Body of pancreas (tissue), 4 donors: ENCODE measurements around the gene HBG2. TPM values are rescaled to one million over a fixed set of nuclear protein-coding genes. Genes with fewer than 3 reads are reported as not detected.

ENCODE experiments used
- ATAC-seq: fragments of 150-250 bp; one replicate; pipeline ENCODE4 v1.9.1; 2016
- DNase-seq, 4 donors: peaks; one replicate each; pipeline ENCODE4 v3.0.0-alpha.2; 2019
- H3K27ac ChIP-seq, 4 donors: fragments of 200-600 bp; sonication (generic); 1 replicate in 3 of 4; 2 replicates in 1 of 4; pipeline versions ENCODE4 v1.5.1 to v1.6.1; 2016 to 2019; ENCODE audit warnings: mild to moderate bottlenecking in 1 of 4, mixed read lengths in 1 of 4, moderate library complexity in 1 of 4
- H3K27me3 ChIP-seq, 2 donors: fragments of 200-600 bp; sonication (generic); one replicate each; pipeline ENCODE4 v1.6.0; 2016; ENCODE audit warnings: mild to moderate bottlenecking in 1 of 2
- H3K36me3 ChIP-seq, 2 donors: fragments of 200-600 bp; sonication (generic); replicated peaks in 1 of 2; 2 replicates each; pipeline ENCODE4 v1.5.1; 2016; ENCODE audit warnings: low read depth in 2 of 2; ENCODE audit not compliant: insufficient read depth in 1 of 2
- H3K4me1 ChIP-seq: fragments of 200-600 bp; sonication (generic); one replicate; pipeline ENCODE4 v1.6.0; 2016
- H3K4me3 ChIP-seq, 2 donors: fragments of 200-600 bp; sonication (generic); 1 replicate in 1 of 2; 2 replicates in 1 of 2; pipeline ENCODE4 v1.5.1; 2016 to 2019
- H3K9me3 ChIP-seq, 3 donors: fragments of 200-600 bp; sonication (generic); 1 replicate in 2 of 3; 2 replicates in 1 of 3; pipeline ENCODE4 v1.5.1; 2016
- CTCF ChIP-seq, 7 experiments: fragments of 450-650 bp in 4 of 7; fragments of 200-600 bp in 3 of 7; sonication (generic) in 3 of 7; IDR thresholded peaks; one replicate each; pipeline ENCODE4 v1.5.1; 2016 to 2019; ENCODE audit warnings: antibody characterized with exemption in 7 of 7
- POLR2A ChIP-seq, 3 donors: fragments of 450-650 bp; IDR thresholded peaks; one replicate each; pipeline ENCODE4 v1.6.1; 2016; ENCODE audit warnings: antibody characterized with exemption in 3 of 3, mild to moderate bottlenecking in 2 of 3
- WGBS, 2 donors: methylation state at CpG; one replicate each; pipeline ENCODE4 v1.1.5; 2017; 5-methylcytosine and 5-hydroxymethylcytosine counted together
- intact Hi-C: fragments of 100-400 bp; cut with DNase I; formaldehyde crosslinking; loops from one replicate; pipeline ENCODE4 v1.15.1; 2023
- total RNA-seq, 2 donors: library from RNA; depleted of rRNA; stranded (reverse); fragments of >200 nt; gene quantifications; one replicate each; pipeline ENCODE4 v1.1.0, GENCODE V29; 2016

The HBG2 gene
- total RNA-seq, 2 donors from 2014 or later, result not detected

GRCh38 chr11:5290106-5290505, 35.5 kb upstream of the HBG2 start:
- Histone ChIP-seq H3K4me3 (no peak overlapping the region), H3K27me3 (no peaks in the 10 kb centered on the region), H3K9me3 (no peaks in the 10 kb centered on the region), H3K4me1 (no peaks in the 10 kb centered on the region), H3K36me3 (no peaks in the 10 kb centered on the region), H3K27ac (no peak overlapping the region)
- intact Hi-C loops, result no loop called here
- WGBS, 2 donors, result 78 to 88% methylated on average over 1 of the region's 1 CpG
- TF ChIP-seq POLR2A (IDR thresholded peaks at IDR 0.05), result no peak
- TF ChIP-seq CTCF (IDR thresholded peaks at IDR 0.05), result no peak
- ATAC-seq (no peak), DNase-seq (no peak)

DNA sequence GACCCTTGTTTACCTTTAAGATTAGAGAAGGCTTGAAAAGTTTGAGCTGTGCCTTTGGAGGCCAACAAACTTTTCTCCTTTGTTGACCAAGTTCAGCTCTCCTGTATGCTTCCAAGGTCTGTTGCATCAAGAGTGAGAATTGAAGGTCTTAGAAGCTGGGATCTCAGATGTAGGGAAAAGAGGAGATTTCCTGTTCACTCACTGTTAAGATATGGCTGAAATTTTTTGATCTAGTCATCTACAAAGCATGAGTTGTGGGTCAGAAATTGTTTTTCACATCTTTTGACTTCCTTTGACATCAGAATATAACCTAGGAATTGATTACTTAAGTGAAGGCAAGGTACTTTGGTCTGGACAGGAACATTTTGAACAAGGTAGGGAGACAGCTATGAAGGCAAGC, 35.1 kb upstream of the HBG2 start:
- Histone ChIP-seq H3K9me3 (no peaks in the 10 kb centered on the region), H3K4me1 (no peaks in the 10 kb centered on the region), H3K36me3 (no peaks in the 10 kb centered on the region), H3K27me3 (no peaks in the 10 kb centered on the region), H3K4me3 (no peak overlapping the region), H3K27ac (no peak overlapping the region)
- DNase-seq (no peak), ATAC-seq (no peak)
- intact Hi-C loops, result no loop called here
- TF ChIP-seq CTCF (IDR thresholded peaks at IDR 0.05), result no peak
- no peak for TF ChIP-seq POLR2A (IDR thresholded peaks at IDR 0.05)

DNA sequence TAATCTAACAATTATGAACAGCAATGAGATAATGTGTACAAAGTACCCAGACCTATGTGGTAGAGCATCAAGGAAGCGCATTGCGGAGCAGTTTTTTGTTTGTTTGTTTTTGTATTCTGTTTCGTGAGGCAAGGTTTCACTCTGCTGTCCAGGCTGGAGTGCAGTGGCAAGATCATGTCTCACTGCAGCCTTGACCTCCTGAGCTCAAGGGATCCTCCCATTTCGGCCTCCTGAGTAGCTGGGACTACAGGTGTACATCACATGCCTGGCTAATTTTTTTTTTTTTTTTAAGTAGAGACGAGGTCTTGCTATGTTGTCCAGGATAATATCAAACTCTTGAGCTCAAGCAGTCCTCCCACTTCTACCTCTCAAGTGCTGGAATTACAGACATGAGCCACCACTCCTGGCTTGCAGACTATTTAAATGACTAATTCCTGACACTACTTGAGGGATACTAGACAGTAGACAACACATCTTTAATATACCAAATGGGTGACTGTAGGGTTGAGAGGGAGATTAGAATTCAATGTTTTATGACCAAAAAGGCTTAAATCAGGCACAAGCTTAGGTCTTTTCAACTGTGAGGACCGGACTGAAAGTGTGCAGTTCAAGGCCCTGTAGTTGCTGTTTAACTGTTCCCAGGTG, 34.4 kb upstream of the HBG2 start:
- H3K9me3 ChIP-seq, result no peaks in the 10 kb centered on the region
- H3K4me3 ChIP-seq, result no peak overlapping the region
- DNase-seq, result no peak
- TF ChIP-seq POLR2A (IDR thresholded peaks at IDR 0.05) (no peak), CTCF (IDR thresholded peaks at IDR 0.05) (no peak)
- no peak overlapping the region for H3K27ac ChIP-seq
- 70 to 77% methylated on average over 6 of the region's 6 CpGs for WGBS, 2 donors
- intact Hi-C loops, result no loop called here
- H3K4me1 ChIP-seq, result no peaks in the 10 kb centered on the region
- H3K27me3 ChIP-seq, result no peaks in the 10 kb centered on the region
- no peak for ATAC-seq
- H3K36me3 ChIP-seq, result no peaks in the 10 kb centered on the region

DNA sequence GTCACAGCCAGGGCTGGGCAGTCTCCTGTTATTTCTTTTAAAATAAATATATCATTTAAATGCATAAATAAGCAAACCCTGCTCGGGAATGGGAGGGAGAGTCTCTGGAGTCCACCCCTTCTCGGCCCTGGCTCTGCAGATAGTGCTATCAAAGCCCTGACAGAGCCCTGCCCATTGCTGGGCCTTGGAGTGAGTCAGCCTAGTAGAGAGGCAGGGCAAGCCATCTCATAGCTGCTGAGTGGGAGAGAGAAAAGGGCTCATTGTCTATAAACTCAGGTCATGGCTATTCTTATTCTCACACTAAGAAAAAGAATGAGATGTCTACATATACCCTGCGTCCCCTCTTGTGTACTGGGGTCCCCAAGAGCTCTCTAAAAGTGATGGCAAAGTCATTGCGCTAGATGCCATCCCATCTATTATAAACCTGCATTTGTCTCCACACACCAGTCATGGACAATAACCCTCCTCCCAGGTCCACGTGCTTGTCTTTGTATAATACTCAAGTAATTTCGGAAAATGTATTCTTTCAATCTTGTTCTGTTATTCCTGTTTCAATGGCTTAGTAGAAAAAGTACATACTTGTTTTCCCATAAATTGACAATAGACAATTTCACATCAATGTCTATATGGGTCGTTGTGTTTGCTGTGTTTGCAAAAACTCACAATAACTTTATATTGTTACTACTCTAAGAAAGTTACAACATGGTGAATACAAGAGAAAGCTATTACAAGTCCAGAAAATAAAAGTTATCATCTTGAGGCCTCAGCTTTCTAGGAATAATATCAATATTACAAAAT, 33.7 kb upstream of the HBG2 start:
- intact Hi-C loops, result no loop called here
- TF ChIP-seq POLR2A (IDR thresholded peaks at IDR 0.05), result no peak
- no peaks in the 10 kb centered on the region for H3K9me3 ChIP-seq
- WGBS, 2 donors, result 63 to 72% methylated on average over 7 of the region's 7 CpGs
- no peaks in the 10 kb centered on the region for H3K4me1 ChIP-seq
- ATAC-seq (no peak), DNase-seq (no peak)
- no peak overlapping the region for H3K27ac ChIP-seq
- no peaks in the 10 kb centered on the region for H3K36me3 ChIP-seq
- no peaks in the 10 kb centered on the region for H3K27me3 ChIP-seq
- no peak overlapping the region for H3K4me3 ChIP-seq

- DNase-seq (no peak), ATAC-seq (no peak)
- Histone ChIP-seq H3K36me3 (no peaks in the 10 kb centered on the region), H3K27ac (no peak overlapping the region), H3K27me3 (no peaks in the 10 kb centered on the region), H3K4me1 (no peaks in the 10 kb centered on the region), H3K9me3 (no peaks in the 10 kb centered on the region), H3K4me3 (no peak overlapping the region)
- TF ChIP-seq POLR2A (IDR thresholded peaks at IDR 0.05), result no peak
- no peak for TF ChIP-seq CTCF (IDR thresholded peaks at IDR 0.05)
- 54 to 56% methylated on average over 3 of the region's 3 CpGs for WGBS, 2 donors
- intact Hi-C loops, result no loop called here
Observed at GRCh38 chr11:5286901-5287300, 32.3 kb upstream of the HBG2 start.
